Measurements from ENCODE around the gene FBN1.

DNA sequence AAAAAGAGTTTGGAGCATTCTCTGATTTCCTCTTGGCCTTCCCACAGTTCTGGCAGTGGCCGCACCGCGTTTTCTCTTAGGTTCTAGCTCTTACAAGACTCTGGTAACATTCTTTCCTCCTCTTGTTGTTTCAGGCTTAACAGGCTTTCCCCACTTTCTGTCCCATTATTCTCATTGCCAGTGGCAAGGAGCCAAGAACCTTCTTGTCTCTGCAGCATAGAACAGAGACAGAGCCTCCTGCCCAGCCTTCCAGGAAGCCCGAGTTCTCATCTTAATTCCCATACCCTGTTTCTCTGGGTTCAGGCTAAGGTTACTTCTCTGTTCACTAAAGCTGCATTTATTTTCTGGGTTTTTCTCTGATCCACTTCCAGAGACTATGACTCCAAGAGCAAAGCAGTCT lies 253.2 kb downstream of the FBN1 start:
- TF ChIP-seq, protein P1, sequence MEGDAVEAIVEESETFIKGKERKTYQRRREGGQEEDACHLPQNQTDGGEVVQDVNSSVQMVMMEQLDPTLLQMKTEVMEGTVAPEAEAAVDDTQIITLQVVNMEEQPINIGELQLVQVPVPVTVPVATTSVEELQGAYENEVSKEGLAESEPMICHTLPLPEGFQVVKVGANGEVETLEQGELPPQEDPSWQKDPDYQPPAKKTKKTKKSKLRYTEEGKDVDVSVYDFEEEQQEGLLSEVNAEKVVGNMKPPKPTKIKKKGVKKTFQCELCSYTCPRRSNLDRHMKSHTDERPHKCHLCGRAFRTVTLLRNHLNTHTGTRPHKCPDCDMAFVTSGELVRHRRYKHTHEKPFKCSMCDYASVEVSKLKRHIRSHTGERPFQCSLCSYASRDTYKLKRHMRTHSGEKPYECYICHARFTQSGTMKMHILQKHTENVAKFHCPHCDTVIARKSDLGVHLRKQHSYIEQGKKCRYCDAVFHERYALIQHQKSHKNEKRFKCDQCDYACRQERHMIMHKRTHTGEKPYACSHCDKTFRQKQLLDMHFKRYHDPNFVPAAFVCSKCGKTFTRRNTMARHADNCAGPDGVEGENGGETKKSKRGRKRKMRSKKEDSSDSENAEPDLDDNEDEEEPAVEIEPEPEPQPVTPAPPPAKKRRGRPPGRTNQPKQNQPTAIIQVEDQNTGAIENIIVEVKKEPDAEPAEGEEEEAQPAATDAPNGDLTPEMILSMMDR (IDR thresholded peaks at IDR 0.05) = no peak
- TF ChIP-seq POLR2A (IDR thresholded peaks at IDR 0.05) = no peak

Measured in thyroid gland (tissue), 4 donors.